ENCODE results near the gene CRISPLD2.

The CRISPLD2 gene, protein sequence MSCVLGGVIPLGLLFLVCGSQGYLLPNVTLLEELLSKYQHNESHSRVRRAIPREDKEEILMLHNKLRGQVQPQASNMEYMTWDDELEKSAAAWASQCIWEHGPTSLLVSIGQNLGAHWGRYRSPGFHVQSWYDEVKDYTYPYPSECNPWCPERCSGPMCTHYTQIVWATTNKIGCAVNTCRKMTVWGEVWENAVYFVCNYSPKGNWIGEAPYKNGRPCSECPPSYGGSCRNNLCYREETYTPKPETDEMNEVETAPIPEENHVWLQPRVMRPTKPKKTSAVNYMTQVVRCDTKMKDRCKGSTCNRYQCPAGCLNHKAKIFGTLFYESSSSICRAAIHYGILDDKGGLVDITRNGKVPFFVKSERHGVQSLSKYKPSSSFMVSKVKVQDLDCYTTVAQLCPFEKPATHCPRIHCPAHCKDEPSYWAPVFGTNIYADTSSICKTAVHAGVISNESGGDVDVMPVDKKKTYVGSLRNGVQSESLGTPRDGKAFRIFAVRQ

DNA sequence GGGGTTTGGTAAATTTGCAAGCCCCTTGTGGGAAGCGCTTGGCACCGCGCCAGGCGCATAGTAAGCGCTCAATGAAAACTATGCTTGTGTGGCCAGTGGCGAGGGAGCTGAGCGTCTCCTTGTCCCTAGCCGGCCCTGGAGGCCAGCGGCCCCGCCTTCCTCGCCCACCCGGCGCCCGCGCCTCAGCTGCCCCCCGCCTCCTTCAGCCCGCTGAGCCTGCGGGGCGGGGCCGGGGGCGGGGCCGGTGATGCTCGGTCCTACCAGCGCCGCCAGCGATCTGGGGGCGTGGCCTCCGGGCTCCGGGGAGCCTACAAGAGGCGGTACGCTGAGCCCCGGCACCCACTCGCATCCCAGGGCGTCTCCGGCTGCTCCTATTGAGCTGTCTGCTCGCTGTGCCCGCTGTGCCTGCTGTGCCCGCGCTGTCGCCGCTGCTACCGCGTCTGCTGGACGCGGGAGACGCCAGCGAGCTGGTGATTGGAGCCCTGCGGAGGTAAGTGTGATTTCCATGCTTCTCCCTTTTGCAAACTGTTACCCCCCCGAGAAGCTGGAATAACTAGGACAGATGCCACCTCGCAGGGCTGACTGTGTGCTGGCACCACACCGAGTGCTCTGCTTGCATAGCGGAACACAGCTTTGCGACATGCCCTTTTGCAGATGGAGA lies at the start of gene CRISPLD2:
TSS of gene CRISPLD2 (plus strand) at position 342 of the 661 bp plus-strand sequence. CDS start 18,511 bp downstream, outside the sequence.
- peak; percentile 36 for DNase-seq (ENCODE audit: low spot score)

DNA sequence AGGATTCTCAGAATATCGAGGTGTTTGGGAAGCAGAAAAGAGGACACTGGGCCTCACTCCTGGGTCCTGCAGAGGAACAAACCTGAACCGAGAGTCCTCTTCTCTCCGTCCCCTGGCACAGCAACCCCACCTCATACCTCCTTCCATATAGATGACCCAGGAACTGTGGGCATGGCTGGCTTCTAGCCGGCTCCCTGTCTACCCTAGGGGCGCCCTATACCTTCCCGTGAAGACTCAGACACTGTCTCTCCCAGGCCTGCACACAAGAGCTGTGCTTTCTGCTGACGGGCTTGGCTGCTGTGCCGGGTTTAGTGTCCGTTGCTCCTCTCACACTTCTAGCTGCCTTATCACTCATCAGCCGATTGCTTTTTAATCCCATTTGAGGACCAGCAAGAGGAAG lies 46.5 kb upstream of the CRISPLD2 start:
- no peak for DNase-seq (ENCODE audit: low spot score)

DNA sequence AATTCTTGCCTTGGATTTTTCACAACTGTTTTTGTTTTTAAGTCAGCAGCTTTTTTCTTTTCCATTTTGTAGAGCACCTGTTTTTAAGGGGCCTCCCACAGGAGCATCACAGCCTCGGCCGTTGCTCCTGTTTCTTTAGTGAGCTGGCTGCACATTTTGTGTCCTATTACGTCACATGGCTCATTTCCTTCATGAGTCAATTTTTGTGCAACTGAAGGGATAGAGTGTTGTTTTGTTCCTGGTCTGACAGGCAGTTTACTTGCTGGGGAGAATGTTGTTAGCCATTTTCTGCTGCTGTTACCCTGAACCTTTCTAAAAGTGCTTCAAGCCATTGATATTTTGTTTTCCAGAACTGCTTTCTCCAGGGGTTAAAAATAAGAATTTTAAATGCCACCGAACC lies 45.0 kb upstream of the CRISPLD2 start:
- no peak for DNase-seq (ENCODE audit: low spot score)

DNA sequence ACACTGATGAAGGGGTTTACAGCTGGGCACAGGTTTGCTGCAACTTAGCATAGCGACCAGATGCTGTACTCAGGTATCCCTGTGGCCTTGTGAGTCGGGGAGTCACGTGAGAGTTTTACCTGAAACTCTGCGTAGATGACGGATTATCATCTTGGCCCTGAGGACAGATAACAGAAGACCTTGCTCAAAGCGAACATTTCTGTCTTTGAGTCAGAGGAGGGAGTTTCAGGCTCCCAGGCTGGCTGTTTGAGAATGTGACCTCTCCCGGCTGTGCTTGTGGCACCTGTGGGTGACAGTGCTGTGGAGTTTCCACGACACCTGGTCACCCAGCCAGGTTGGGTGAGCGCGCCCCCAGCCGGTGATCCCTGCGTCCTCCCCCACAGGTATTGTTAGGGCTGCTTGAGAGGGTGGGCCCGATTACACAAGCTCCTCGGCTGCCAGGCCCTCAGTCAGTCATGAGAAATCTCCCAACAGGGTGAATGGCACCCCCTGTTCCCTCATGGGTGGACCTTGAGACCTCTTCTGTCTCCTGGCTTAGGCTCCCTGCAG lies 44.4 kb upstream of the CRISPLD2 start:
- no peak for DNase-seq (ENCODE audit: low spot score)

DNA sequence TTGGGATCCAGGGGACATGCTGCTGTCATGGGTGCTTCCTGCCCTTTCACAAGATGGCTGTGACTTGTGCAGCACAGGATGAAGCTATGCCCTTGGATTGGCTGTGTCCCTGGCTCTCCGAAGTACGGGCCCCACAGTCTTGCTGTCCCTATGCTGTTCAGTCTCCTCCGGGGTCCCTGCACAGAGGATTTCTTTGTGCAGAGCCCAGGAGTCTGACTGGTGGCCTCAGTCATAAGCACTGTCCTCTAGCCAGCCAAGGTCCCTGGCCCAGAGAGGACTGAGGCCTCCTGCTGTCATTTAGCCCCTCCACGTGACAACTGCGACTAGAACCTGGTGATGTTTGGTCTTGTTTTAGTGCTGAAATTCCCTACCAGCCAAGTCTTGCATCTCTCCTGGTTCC lies 42.4 kb upstream of the CRISPLD2 start:
- no peak for DNase-seq (ENCODE audit: low spot score)

DNA sequence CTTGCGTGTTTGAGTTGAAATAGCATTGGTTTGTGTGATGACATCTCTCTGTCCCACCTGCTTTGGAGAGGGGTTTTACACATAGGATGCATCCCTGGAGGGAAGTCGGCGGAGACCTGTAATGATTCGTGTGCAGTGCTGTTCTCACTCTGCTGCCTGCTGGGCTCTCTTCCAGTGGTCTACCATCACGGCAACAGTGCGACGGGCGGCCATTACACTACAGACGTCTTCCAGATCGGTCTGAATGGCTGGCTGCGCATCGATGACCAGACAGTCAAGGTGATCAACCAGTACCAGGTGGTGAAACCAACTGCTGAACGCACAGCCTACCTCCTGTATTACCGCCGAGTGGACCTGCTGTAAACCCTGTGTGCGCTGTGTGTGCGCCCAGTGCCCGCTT lies 41.1 kb upstream of the CRISPLD2 start:
- no peak for DNase-seq (ENCODE audit: low spot score)

DNA sequence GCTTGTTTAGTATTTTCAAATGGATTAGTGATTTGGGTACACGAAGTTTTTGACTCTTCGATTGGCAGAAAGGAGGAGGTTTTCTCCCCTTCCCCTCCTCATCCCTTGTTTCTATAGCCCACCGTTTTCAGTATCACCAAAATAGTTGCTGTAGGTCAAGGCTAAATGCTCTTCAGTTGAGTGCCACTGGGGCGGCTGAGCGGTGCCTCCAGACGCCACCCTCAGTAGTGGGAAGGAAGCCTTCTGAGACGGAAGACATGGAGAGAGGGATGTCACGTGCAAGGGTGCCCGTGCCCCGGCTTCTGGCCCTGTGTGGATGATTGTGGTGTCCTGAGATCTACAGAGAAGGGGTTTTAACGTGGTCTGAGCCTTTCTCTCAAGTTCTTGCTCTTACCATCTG lies 39.7 kb upstream of the CRISPLD2 start:
- DNase-seq (ENCODE audit: low spot score) = no peak

DNA sequence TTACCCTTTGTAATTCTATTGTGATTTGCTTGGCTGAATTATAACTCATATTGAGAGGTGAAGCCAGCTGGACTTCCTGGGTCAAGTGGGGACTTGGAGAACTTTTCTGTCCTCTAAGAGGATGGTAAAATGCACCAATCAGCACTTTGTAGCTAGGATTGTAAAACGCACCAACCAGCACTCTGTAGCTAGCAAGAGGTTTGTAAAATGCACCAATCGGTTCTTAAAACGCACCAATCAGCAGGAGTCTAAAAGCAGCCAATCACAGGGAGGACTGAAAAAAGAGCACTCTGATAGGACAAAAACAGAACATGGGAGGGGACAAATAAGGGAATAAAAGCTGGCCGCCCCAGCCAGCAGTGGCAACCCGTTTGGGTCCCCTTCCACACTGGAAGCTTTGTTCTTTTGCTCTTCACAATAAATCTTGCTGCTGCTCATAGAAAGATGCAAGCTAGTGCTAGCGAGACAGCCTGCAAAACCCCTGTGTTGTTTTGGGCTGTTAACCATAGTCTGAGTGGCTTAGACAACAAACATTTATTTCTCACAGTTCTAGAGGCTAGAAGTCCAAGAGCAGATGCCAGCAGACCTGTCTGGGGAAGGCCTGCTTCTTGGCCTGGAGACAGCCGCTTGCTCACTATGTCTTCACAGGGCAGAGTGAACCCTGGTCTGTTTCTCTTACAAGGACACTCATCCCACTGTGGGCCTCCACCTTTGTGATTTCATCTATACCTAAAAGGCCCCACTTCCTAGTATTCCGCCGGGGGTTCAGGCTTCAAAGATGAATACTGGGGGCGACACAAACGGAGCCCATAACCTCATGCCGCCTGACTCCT lies 39.0 kb upstream of the CRISPLD2 start:
- no peak for DNase-seq (ENCODE audit: low spot score)

DNA sequence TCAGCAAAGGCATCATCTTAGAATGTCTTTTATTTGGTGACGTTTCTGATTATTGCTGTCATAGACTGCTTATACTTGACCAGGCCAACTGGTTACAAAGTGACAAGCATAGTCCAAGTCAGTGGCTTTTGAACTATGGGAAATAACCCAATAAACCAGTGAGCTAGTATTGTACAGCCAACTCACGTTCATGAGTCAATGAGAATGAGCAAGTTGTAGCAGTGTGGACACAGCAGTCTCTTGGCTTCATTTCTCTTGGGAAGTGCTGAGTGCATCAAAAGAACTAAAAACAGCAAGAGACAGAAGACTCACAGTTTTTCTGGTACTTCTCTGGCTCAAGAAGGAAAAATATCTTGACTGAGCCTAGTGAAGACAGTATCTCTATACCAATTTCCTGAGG lies 36.9 kb upstream of the CRISPLD2 start:
- no peak for DNase-seq (ENCODE audit: low spot score)

DNA sequence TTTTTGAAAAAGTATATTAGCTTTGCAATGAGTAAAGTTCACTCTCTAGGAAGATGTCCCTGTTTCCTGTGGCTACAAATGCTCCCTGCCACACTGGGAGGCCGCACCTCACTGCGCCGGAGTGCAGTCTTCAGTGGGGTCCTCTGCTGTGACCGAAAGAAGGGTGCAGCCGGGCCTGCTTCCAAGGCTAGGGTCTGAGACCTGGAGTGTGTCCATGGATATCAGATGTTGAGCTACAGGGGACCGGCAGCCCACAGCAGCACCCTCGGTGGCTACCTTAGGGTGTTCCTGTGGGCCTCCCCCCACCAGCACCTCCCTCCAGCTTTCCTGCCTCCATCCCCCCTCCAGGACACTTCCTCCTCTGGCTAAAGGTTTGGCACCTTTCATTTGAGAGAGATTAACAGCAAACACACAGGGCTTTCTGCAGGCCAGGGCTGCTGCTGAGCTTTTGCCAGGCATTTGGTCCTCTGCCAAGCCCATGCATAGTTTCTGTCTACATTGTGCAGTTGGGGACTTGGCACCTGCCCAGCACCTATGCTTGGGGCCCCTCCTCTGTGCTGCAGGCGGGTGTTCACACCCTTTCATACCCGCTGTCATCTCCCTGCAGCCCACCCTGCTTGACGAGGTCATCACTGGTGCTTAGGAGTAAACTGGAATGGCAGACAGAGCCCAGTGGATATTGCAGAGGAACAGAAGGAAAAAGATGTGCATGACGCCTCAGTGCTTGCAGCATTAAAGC lies 33.8 kb upstream of the CRISPLD2 start:
- no peak for DNase-seq (ENCODE audit: low spot score)

DNA sequence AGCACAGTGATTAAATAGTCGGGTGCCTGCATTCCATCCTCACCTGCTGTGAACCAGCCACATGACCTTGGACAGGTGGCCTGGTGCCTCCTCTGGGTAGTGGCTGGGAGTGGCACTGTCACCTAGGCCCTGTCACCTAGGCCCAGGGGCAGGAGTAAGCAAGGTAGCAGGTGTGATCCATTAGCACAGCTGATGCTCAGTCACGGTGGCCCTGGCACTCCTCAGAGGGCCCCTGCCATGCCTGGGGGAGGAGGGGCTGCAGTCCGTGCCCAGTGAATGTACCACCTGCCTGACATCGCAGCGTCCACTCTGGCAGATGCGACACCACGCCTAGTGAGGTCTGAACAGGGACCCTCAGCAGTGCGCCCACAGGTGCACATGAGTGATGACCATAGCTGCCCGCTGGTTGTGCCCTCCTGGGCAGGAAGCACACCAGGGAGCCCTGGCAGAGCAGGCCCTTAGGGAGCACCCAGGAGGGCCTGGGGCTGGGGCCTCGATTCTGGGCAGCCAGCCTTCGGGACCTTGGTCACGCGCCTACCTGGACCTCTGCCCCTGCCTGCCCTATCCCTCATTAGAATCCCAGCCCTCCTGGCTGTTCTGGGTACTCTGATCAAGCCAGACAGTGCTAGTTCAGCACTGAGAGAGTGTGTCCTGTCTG lies 33.1 kb upstream of the CRISPLD2 start:
- DNase-seq (ENCODE audit: low spot score) = no peak

DNA sequence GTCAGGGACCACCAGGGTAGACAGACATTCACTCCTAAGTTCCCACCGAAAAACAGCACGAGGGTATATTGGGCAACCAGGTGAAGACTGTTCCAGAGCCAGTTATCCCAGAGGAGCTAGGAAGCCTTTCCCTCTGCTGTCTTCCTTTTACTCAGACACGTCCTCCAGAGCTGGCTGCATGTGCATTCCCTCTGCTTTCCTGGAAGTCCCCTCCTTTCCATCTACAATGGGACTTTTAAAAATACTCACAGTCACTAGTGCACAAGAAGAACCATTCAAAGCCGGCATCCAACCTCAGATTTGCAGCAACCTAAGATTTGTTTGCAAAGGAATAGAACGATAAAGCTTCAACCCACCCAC lies 32.5 kb upstream of the CRISPLD2 start:
- DNase-seq (ENCODE audit: low spot score) = no peak

DNA sequence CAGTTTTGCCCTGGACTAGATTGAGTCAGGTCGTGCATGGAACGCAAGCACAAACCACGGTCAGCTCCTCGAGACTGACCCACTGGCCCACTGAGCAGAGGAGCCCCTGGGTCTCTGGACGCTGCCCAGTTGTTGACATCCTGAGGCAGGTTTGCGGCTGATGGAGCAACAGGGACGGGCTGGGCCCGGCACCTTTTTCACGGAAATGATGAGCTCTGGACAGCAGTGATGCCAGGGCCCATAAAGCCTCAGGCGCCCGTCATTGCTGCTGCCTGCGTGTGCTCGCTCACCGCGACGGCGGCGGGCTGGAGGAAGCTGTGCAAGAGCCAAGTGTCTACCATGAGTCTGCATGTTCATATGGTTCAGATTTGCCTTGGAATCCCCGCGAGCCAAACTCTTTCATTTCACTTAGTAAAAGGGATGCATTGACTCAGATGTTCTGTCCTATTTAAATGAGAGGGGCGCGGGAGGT lies 30.8 kb upstream of the CRISPLD2 start:
- DNase-seq (ENCODE audit: low spot score) = no peak

DNA sequence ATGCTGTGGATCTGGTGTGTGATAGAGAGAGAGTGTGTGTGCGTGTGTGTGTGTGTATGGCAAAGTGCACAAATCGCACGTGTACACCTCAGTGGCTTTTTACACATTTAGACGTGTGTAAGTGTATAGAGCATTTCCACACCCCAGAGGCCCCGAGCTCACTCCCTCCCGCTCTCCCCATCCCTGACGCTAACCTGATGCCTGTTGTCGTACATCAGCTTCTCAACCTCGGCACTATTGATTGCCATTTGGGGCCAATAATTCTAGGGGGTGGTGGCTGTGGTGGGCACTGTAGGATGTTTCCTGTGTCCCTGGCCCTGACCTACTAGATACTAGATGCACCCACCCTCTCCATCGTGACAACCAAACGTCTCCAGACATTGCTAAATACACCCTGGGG lies 30.4 kb upstream of the CRISPLD2 start:
- no peak for DNase-seq (ENCODE audit: low spot score)

DNA sequence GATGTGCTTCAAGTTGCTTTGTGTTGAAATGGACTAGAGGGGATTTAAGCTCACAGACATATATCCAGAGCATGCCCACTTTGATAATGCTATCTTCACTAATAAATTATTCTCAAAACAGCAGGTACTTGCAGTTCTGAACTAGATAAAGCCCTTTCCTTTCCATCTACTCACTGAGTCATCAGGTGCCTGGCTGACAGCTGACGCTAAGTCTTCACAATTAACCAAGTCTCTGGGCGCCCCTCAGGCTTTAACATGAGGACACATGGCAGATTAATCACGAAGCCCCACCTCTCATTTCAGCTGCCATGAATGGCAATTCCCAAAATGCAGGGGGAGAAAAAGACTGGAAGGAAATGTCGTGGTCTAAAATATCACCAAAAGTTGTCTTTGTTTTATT lies 29.5 kb upstream of the CRISPLD2 start:
- DNase-seq (ENCODE audit: low spot score) = no peak

DNA sequence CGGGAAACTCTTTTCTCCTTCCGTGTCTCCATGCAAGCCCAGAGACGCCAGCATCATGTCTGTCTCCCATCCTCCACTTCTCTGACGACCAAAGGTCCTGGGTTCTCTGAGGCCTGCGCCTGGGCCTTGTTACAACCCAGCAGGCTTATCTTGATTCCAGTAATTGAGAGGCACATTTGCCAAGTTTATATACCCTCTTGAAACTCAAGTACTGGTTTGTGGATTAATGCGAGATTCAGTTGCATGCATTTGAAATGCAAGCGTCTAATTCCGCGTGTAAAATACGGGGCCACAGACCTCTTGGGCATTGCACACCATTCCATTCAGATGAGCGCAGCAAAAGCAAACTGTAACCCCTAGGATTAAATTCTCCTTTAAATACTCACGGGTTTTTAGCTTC lies 28.7 kb upstream of the CRISPLD2 start:
- no peak for DNase-seq (ENCODE audit: low spot score)

DNA sequence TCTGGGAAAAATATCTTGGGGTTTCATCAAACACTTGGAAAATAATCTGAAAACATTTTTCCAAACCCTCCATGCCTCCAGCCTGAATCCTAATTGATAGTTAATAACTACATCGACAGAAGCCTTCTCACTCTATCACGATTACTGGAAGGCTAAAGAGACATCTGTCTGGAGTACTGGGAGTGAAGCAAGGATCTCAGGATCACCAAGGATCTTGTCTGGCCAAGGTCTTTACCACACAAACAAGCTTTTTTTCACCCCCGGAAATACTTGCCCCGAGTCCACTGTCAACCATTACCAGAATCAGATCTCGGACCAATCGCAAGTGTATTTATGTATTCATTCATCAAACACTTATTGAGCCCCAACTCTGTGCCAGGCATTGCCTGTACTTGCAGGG lies 28.3 kb upstream of the CRISPLD2 start:
- no peak for DNase-seq (ENCODE audit: low spot score)

DNA sequence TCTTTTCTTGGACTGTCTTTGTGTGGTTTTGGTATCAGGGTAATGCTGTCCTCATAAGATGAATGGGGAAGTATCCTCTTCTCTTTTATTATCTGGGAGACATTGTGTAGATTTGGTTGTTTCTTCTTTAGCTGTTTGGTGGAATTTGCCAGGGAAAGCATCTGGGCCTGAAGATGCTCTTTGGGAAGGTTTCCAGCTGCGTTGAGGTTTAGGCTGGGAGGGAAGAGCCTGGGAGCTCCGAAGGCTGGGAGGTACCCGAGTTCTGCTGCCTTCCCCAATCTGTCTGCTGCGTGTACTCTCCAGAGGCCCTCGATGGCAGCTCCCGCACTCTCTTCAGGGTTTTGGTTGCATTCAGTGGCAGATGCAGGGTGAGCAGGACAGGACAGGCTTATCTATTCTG lies 25.6 kb upstream of the CRISPLD2 start:
- no peak for DNase-seq (ENCODE audit: low spot score)

DNA sequence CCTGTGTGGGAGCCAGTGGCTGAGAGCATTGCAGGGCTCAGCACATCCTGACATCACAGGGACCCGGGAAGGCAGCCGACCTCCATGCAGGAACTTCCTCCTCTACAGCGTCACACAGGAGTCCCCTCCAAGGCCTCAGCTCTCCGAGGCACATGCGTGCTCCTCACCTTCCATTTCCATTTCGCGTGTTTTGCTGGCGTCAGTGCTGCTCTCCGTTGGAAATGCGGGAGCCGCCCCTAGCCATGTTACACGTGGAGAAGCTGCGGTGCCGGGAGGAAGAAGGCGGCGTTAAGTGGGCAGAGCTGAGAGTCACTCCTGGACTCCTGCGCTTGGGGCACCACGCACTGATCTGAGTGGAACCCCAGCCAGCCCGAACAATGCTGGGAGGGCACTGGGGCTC lies 25.2 kb upstream of the CRISPLD2 start:
- no peak for DNase-seq (ENCODE audit: low spot score)

DNA sequence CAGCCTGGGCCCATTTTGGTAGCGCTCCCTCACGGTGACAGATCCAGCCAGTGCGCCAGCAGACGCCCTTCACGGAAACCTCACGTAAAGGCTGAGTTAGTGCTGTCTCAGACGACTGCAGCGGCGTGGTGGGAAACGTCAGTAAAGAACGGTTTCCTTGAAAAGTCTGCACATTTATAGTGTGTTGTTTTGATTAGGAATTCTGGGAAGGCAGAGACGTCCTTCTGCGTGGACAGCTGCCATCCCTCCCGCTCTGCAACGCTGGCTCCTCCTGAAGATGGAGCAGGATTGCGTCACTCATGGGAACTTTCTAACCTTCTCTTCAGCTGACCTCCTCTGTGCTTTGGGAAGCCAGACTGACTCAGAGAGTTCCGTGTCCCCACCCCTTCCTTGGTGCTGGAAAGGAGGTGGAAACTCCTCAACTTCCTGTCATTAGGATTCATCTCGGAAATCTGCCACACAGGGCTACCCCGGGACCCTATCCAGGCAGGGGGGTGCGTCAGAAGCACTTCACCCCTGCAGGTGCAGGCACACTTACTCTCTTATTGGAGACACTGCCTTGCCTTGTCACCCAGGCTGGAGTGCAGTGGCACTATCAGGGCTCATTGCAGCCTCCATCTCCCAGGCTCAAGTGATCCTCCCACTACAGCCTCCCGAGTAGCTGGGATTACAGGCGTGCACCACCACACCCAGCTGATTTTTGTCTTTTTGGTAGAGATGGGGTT lies 24.3 kb upstream of the CRISPLD2 start:
- no peak for DNase-seq (ENCODE audit: low spot score)

Measured in hematopoietic multipotent progenitor cell treated with erythropoietin and hydrocortisone succinate and interleukin-3 and kit ligand, for 17 days (in vitro differentiated cells).